Measurements from ENCODE around the gene MAN1A2. TPM values are rescaled to one million over a fixed set of nuclear protein-coding genes. Genes with fewer than 3 reads are reported as not detected.

Gene MAN1A2
- total and polyA plus RNA-seq, 9 of the 15 experiments (the other 6 are each of a cell fraction or from before 2014, with no cell fraction given), result 4.2 to 38.4 (median 18.7) TPM

DNA sequence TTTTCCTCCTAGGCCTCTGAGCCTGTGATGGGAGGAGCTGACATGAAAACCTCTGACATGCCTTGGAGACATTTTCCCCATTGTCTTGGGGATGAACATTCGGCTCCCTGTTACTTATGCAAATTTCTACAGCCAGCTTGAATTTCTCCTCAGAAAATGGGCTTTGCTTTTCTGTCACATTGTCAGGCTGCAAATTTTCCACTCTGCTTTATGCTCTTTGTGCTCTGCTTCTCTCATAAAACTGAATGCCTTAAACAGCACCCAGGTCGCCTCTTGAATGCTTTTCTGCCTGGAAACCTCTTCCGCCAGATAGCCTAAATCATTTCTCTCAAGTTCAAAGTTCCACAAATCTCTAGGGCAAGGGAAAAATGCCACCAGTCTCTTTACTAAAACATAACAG lies 191.9 kb downstream of the MAN1A2 start:
- Histone ChIP-seq H3K9me1 (ENCODE audit: control insufficient read depth, insufficient read depth, low read length) (no peaks in the 10 kb centered on the region), H3K36me3 (ENCODE audit: control insufficient read depth, insufficient read depth, low read length) (no peaks in the 10 kb centered on the region), H4K20me1 (replicated peaks; ENCODE audit: control insufficient read depth, insufficient read depth, low read length) (no peaks in the 10 kb centered on the region), H3K4me3 (no peak overlapping the region), H3K4me2 (ENCODE audit: insufficient read depth, low read length) (no peak overlapping the region), H3K27me3 (ENCODE audit: control insufficient read depth in 2 of 2, insufficient read depth in 2 of 2, low read length in 2 of 2) (no peaks in the 10 kb centered on the region), H3K9me3 (replicated peaks; ENCODE audit: control insufficient read depth, insufficient read depth, low read depth, low read length) (peaks cover 8% of the 10 kb centered on the region; the same call in 1 of the 2 replicates), H3K27ac (ENCODE audit: extremely low read depth, low read depth, low read length) (no peak overlapping the region), H3K4me1 (replicated peaks in 1 of 2; ENCODE audit: control insufficient read depth in 2 of 2, insufficient read depth in 2 of 2, low read length in 2 of 2) (peaks cover under 1 to 9% of the 10 kb centered on the region in 2 experiments; a peak in 4 of 5 replicates), H3K79me2 (ENCODE audit: control insufficient read depth, insufficient read depth, low read length) (no peaks in the 10 kb centered on the region), H3K9ac (ENCODE audit: insufficient read depth in 1 of 2, low read depth in 2 of 2, low read length in 2 of 2) (no peak overlapping the region), H2AFZ (ENCODE audit: low read depth, low read length) (no peak overlapping the region)
- FAIRE-seq (no peak), ATAC-seq (no peak), DNase-seq (ENCODE audit: extremely low read depth in 1 of 4, low spot score in 3 of 4) (no peak)
- CTCF ChIA-PET (ENCODE audit: low intra/inter-chr PET ratio), result no interaction called here
- BruUV-seq (replicated peaks), result no TSS peak
- 57% methylated on average over 3 of the region's 3 CpGs for WGBS (ENCODE audit: insufficient coverage, low coverage, missing lambda C conversion rate)
- in situ Hi-C loops (cut with MboI), result no loop called here
- POLR2A ChIA-PET, result interaction anchor here (0.8 kb wide), 1 partner anchor 17 kb away, joined by 3 read pairs; no protein-coding TSS in a partner anchor
- intact Hi-C loops (cut with micrococcal nuclease), result no loop called here
- TF ChIP-seq ZFP36 (IDR thresholded peaks at IDR 0.05; ENCODE audit: low read depth, low read length, partially characterized antibody) (peak; percentile 42), BCL6 (CRISPR knock-in tag; IDR thresholded peaks at IDR 0.05) (no peak), RBFOX2 (IDR thresholded peaks at IDR 0.05; ENCODE audit: low read depth, low read length) (no peak), NR2C1 (IDR thresholded peaks at IDR 0.05) (no peak), NR2C1 (tag; IDR thresholded peaks at IDR 0.05) (no peak), ETV5 (CRISPR knock-in tag; IDR thresholded peaks at IDR 0.05; ENCODE audit: low read depth) (no peak), CBX5 (IDR thresholded peaks at IDR 0.05; ENCODE audit: borderline replicate concordance, low read depth) (0 out of 2 replicates have a peak, but pooled peaks have one; percentile 44), XRCC3 (IDR thresholded peaks at IDR 0.05) (no peak), ZFP1 (CRISPR knock-in tag; IDR thresholded peaks at IDR 0.05) (no peak), ZNF133 (CRISPR knock-in tag; IDR thresholded peaks at IDR 0.05) (no peak), ZNF431 (CRISPR knock-in tag; IDR thresholded peaks at IDR 0.05) (no peak), TRIM28 (IDR thresholded peaks at IDR 0.05) (peak; percentile 64; the same call in 1 of the 2 replicates), SNIP1 (IDR thresholded peaks at IDR 0.05; ENCODE audit: low read depth) (no peak)
- TF ChIP-seq, protein P1, sequence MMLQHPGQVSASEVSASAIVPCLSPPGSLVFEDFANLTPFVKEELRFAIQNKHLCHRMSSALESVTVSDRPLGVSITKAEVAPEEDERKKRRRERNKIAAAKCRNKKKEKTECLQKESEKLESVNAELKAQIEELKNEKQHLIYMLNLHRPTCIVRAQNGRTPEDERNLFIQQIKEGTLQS (IDR thresholded peaks at IDR 0.05), result no peak
- TF ChIP-seq, protein P1 (CRISPR knock-in tag; conservative IDR thresholded peaks at IDR 0.05), result no peak
- TF ChIP-seq, protein P2, sequence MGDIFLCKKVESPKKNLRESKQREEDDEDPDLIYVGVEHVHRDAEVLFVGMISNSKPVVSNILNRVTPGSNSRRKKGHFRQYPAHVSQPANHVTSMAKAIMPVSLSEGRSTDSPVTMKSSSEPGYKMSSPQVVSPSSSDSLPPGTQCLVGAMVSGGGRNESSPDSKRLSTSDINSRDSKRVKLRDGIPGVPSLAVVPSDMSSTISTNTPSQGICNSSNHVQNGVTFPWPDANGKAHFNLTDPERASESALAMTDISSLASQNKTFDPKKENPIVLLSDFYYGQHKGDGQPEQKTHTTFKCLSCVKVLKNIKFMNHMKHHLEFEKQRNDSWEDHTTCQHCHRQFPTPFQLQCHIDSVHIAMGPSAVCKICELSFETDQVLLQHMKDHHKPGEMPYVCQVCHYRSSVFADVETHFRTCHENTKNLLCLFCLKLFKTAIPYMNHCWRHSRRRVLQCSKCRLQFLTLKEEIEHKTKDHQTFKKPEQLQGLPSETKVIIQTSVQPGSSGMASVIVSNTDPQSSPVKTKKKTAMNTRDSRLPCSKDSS (IDR thresholded peaks at IDR 0.05; ENCODE audit: low read depth, partially characterized antibody), result peak; percentile 62
- TF ChIP-seq, protein P3, sequence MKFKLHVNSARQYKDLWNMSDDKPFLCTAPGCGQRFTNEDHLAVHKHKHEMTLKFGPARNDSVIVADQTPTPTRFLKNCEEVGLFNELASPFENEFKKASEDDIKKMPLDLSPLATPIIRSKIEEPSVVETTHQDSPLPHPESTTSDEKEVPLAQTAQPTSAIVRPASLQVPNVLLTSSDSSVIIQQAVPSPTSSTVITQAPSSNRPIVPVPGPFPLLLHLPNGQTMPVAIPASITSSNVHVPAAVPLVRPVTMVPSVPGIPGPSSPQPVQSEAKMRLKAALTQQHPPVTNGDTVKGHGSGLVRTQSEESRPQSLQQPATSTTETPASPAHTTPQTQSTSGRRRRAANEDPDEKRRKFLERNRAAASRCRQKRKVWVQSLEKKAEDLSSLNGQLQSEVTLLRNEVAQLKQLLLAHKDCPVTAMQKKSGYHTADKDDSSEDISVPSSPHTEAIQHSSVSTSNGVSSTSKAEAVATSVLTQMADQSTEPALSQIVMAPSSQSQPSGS (CRISPR knock-in tag; IDR thresholded peaks at IDR 0.05), result no peak
- TF ChIP-seq, protein P4, sequence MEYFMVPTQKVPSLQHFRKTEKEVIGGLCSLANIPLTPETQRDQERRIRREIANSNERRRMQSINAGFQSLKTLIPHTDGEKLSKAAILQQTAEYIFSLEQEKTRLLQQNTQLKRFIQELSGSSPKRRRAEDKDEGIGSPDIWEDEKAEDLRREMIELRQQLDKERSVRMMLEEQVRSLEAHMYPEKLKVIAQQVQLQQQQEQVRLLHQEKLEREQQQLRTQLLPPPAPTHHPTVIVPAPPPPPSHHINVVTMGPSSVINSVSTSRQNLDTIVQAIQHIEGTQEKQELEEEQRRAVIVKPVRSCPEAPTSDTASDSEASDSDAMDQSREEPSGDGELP (CRISPR knock-in tag; IDR thresholded peaks at IDR 0.05; ENCODE audit: borderline replicate concordance), result no peak
- TF ChIP-seq, protein P5, sequence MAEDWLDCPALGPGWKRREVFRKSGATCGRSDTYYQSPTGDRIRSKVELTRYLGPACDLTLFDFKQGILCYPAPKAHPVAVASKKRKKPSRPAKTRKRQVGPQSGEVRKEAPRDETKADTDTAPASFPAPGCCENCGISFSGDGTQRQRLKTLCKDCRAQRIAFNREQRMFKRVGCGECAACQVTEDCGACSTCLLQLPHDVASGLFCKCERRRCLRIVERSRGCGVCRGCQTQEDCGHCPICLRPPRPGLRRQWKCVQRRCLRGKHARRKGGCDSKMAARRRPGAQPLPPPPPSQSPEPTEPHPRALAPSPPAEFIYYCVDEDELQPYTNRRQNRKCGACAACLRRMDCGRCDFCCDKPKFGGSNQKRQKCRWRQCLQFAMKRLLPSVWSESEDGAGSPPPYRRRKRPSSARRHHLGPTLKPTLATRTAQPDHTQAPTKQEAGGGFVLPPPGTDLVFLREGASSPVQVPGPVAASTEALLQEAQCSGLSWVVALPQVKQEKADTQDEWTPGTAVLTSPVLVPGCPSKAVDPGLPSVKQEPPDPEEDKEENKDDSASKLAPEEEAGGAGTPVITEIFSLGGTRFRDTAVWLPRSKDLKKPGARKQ (CRISPR knock-in tag; IDR thresholded peaks at IDR 0.05), result no peak

Data from K562 (cell line).